HG03064 (cell line): ENCODE data around the gene SHISA9.

Experiments used
- ATAC-seq: cut with Tn5 transposase; IDR thresholded peaks from one replicate; pipeline ENCODE4 v1.9.1; 2021; ENCODE audit warnings: low read depth; ENCODE audit not compliant: unreplicated experiment

Gene SHISA9

GRCh38 chr16:12942861-12943260 lies 41.5 kb downstream of the SHISA9 start:
- no peak for ATAC-seq

- no peak for ATAC-seq
Measured at GRCh38 chr16:12944300-12944699, 42.9 kb downstream of the SHISA9 start.

- no peak for ATAC-seq
Measured at GRCh38 chr16:12951392-12951791, 50.0 kb downstream of the SHISA9 start.

GRCh38 chr16:12951976-12952375 lies 50.6 kb downstream of the SHISA9 start:
- no peak for ATAC-seq

GRCh38 chr16:12958366-12958765 lies 57.0 kb downstream of the SHISA9 start:
- ATAC-seq = no peak

GRCh38 chr16:12959072-12959471 lies 57.7 kb downstream of the SHISA9 start:
- no peak for ATAC-seq

GRCh38 chr16:12961626-12962025 lies 60.2 kb downstream of the SHISA9 start:
- no peak for ATAC-seq

GRCh38 chr16:12964461-12964860 lies 63.1 kb downstream of the SHISA9 start:
- ATAC-seq = no peak

- ATAC-seq = no peak
Measured at GRCh38 chr16:12965274-12965804, 63.9 kb downstream of the SHISA9 start.

GRCh38 chr16:12971241-12971640 lies 69.8 kb downstream of the SHISA9 start:
- ATAC-seq = no peak

GRCh38 chr16:12972246-12972645 lies 70.8 kb downstream of the SHISA9 start:
- no peak for ATAC-seq

GRCh38 chr16:12975766-12976165 lies 74.4 kb downstream of the SHISA9 start:
- ATAC-seq = no peak

- ATAC-seq = no peak
Measured at GRCh38 chr16:12976496-12976895, 75.1 kb downstream of the SHISA9 start.

- no peak for ATAC-seq
Measured at GRCh38 chr16:12976936-12977335, 75.5 kb downstream of the SHISA9 start.

GRCh38 chr16:12985516-12985915 lies 84.1 kb downstream of the SHISA9 start:
- ATAC-seq = no peak

- no peak for ATAC-seq
Measured at GRCh38 chr16:12988071-12988470, 86.7 kb downstream of the SHISA9 start.

- no peak for ATAC-seq
Measured at GRCh38 chr16:12992066-12992465, 90.7 kb downstream of the SHISA9 start.

GRCh38 chr16:12994402-12994801 lies 93.0 kb downstream of the SHISA9 start:
- no peak for ATAC-seq

GRCh38 chr16:12995721-12996372 lies 94.4 kb downstream of the SHISA9 start:
- no peak for ATAC-seq

- no peak for ATAC-seq
Measured at GRCh38 chr16:12998361-12999085, 97.1 kb downstream of the SHISA9 start.

- no peak for ATAC-seq
Measured at GRCh38 chr16:12999368-12999767, 98.0 kb downstream of the SHISA9 start.

GRCh38 chr16:13005721-13006247 lies 104.4 kb downstream of the SHISA9 start:
- no peak for ATAC-seq
